H1 (cell line): ENCODE measurements around the gene NEDD4L. TPM values are rescaled to one million over a fixed set of nuclear protein-coding genes. Genes with fewer than 3 reads are reported as not detected.

ENCODE experiments used
- CTCF ChIA-PET: fragments of 300-600 bp; sonication (Branson Sonifier 250); formaldehyde crosslinking; loops from one replicate; lab custom pipeline; 2021; ENCODE audit not compliant: partially characterized antibody; lab: Charles Lee
- POLR2A ChIA-PET: fragments of 300-600 bp; sonication (Branson Sonifier 250); formaldehyde crosslinking; loops from one replicate; lab custom pipeline; 2021; ENCODE audit warnings: inconsistent platforms; ENCODE audit not compliant: partially characterized antibody; lab: Charles Lee
- DNase-seq, 2 experiments: peaks; one replicate each; pipeline versions ENCODE4 v3.0.0 to v3.0.0-alpha.2; 2010 to 2022; ENCODE audit warnings: low spot score in 2 of 2, low read depth in 1 of 2, mixed read lengths in 1 of 2
- FAIRE-seq: peaks from 2 replicates; lab custom pipeline; 2011; peaks lifted over from hg19 to GRCh38; lab: Jason Lieb, UNC
- H2AFZ ChIP-seq: 2 replicates; pipeline ENCODE4 v1.8.1; 2012; ENCODE audit warnings: low read length, inconsistent platforms
- H2AK5ac ChIP-seq: 2 replicates; pipeline ENCODE4 v1.6.1; 2013; ENCODE audit warnings: low read depth, low read length
- H2BK120ac ChIP-seq: replicated peaks from 2 replicates; pipeline ENCODE3; 2013; ENCODE audit warnings: low read depth, low read length, inconsistent platforms
- H2BK12ac ChIP-seq: 2 replicates; pipeline ENCODE4 v1.6.1; 2013; ENCODE audit warnings: low read depth, low read length
- H2BK15ac ChIP-seq: 2 replicates; pipeline ENCODE4 v1.6.1; 2013; ENCODE audit warnings: low read length
- H2BK20ac ChIP-seq: 2 replicates; pipeline ENCODE4 v1.6.1; 2013; ENCODE audit warnings: low read length
- H2BK5ac ChIP-seq: 2 replicates; pipeline ENCODE4 v1.6.1; 2013; ENCODE audit warnings: low read depth, low read length
- H3K14ac ChIP-seq: 2 replicates; pipeline ENCODE4 v1.6.1; 2013; ENCODE audit warnings: inconsistent platforms; ENCODE audit not compliant: insufficient read length
- H3K18ac ChIP-seq: 2 replicates; pipeline ENCODE4 v1.6.1; 2013; ENCODE audit warnings: low read length; ENCODE audit errors: extremely low read depth
- H3K23ac ChIP-seq: 2 replicates; pipeline ENCODE4 v1.6.1; 2013; ENCODE audit warnings: inconsistent platforms; ENCODE audit not compliant: insufficient read length
- H3K23me2 ChIP-seq: 2 replicates; pipeline ENCODE4 v1.6.1; 2013; ENCODE audit warnings: low read depth, low read length
- H3K27ac ChIP-seq: 2 replicates; pipeline ENCODE4 v1.6.1; 2011; ENCODE audit warnings: low read depth, low read length, inconsistent platforms
- H3K27me3 ChIP-seq, 4 experiments: replicated peaks in 1 of 4; 1 replicate in 1 of 4; 2 replicates in 3 of 4; pipeline versions ENCODE4 v1.6.1 to v1.8.1; 2011 to 2013; ENCODE audit warnings: low read length in 3 of 4, mild to moderate bottlenecking in 3 of 4, inconsistent platforms in 2 of 4, mixed read lengths in 2 of 4, moderate library complexity in 1 of 4; ENCODE audit not compliant: control insufficient read depth in 3 of 4, insufficient read depth in 3 of 4; ENCODE audit errors: extremely low read depth in 1 of 4
- H3K36me3 ChIP-seq, 4 experiments: 2 replicates each; pipeline versions ENCODE4 v1.6.1 to v1.8.1; 2011 to 2013; ENCODE audit warnings: mild to moderate bottlenecking in 4 of 4, low read length in 3 of 4, moderate library complexity in 2 of 4, control low read depth in 1 of 4, inconsistent platforms in 1 of 4; ENCODE audit not compliant: insufficient read depth in 4 of 4, control insufficient read depth in 2 of 4
- H3K4ac ChIP-seq: replicated peaks from 2 replicates; pipeline ENCODE3; 2013; ENCODE audit warnings: low read length, low read depth, mixed read lengths, inconsistent platforms; ENCODE audit not compliant: insufficient read length
- H3K4me1 ChIP-seq, 4 experiments: replicated peaks in 1 of 4; 1 replicate in 1 of 4; 2 replicates in 3 of 4; pipeline versions ENCODE4 v1.6.1 to v1.8.1; 2011 to 2013; ENCODE audit warnings: low read length in 3 of 4, inconsistent platforms in 2 of 4, mixed read lengths in 1 of 4; ENCODE audit not compliant: insufficient read depth in 4 of 4, control insufficient read depth in 3 of 4
- H3K4me2 ChIP-seq, 2 experiments: 2 replicates each; pipeline versions ENCODE4 v1.6.1 to v1.8.1; 2011 to 2013; ENCODE audit warnings: low read depth in 2 of 2, low read length in 2 of 2, control low read depth in 1 of 2, inconsistent platforms in 1 of 2, mild to moderate bottlenecking in 1 of 2; ENCODE audit not compliant: insufficient read depth in 1 of 2
- H3K4me3 ChIP-seq, 4 experiments: fragments of 200-600, 300-600 bp in 1 of 4; sonication (generic), shearing (Covaris generic), sonication (Bioruptor Twin) in 1 of 4; 2 replicates each; pipeline versions ENCODE4 v1.5.1 to v1.8.1; 2011 to 2016; ENCODE audit warnings: low read length in 4 of 4, low read depth in 3 of 4, control low read depth in 2 of 4, inconsistent platforms in 2 of 4, mild to moderate bottlenecking in 2 of 4, mixed read lengths in 1 of 4, moderate library complexity in 1 of 4; ENCODE audit not compliant: insufficient read depth in 2 of 4; ENCODE audit errors: extremely low read depth in 1 of 4
- H3K56ac ChIP-seq: replicated peaks from 2 replicates; pipeline ENCODE3; 2013; ENCODE audit warnings: low read depth, mild to moderate bottlenecking, mixed read lengths, low read length, inconsistent platforms; ENCODE audit not compliant: insufficient read length
- H3K79me1 ChIP-seq: 2 replicates; pipeline ENCODE4 v1.6.1; 2013; ENCODE audit warnings: low read depth, low read length, control low read depth
- H3K79me2 ChIP-seq, 2 experiments: 2 replicates each; pipeline versions ENCODE4 v1.6.1 to v1.8.1; 2012 to 2013; ENCODE audit warnings: low read length in 2 of 2, mild to moderate bottlenecking in 2 of 2, inconsistent platforms in 1 of 2; ENCODE audit not compliant: insufficient read depth in 2 of 2, control insufficient read depth in 1 of 2
- H3K9ac ChIP-seq, 4 experiments: replicated peaks in 1 of 4; 1 replicate in 1 of 4; 2 replicates in 3 of 4; pipeline versions ENCODE4 v1.6.1 to v1.8.1; 2011 to 2013; ENCODE audit warnings: low read depth in 3 of 4, low read length in 3 of 4, control low read depth in 2 of 4, mild to moderate bottlenecking in 2 of 4, moderate library complexity in 2 of 4, inconsistent platforms in 1 of 4; ENCODE audit errors: extremely low read depth in 1 of 4
- H3K9me3 ChIP-seq, 2 experiments: 2 replicates each; pipeline versions ENCODE4 v1.6.1 to v1.8.1; 2012 to 2013; ENCODE audit warnings: mild to moderate bottlenecking in 2 of 2, moderate library complexity in 2 of 2, control low read depth in 1 of 2, inconsistent platforms in 1 of 2, low read depth in 1 of 2, low read length in 1 of 2, mixed read lengths in 1 of 2; ENCODE audit not compliant: insufficient read depth in 2 of 2
- H4K20me1 ChIP-seq, 2 experiments: replicated peaks in 1 of 2; 2 replicates each; pipeline versions ENCODE3 to v1.8.1; 2011 to 2013; ENCODE audit warnings: inconsistent platforms in 2 of 2, low read length in 2 of 2, mild to moderate bottlenecking in 1 of 2; ENCODE audit not compliant: insufficient read depth in 2 of 2, control insufficient read depth in 1 of 2
- H4K5ac ChIP-seq: 2 replicates; pipeline ENCODE4 v1.6.1; 2013; ENCODE audit warnings: low read length, low read depth, mixed read lengths, inconsistent platforms; ENCODE audit not compliant: insufficient read length
- H4K8ac ChIP-seq: 2 replicates; pipeline ENCODE4 v1.8.0; 2013; ENCODE audit warnings: mild to moderate bottlenecking, moderate library complexity, low read length, inconsistent platforms; ENCODE audit not compliant: insufficient read depth; ENCODE audit errors: extremely low read depth
- H4K91ac ChIP-seq: replicated peaks from 2 replicates; pipeline ENCODE3; 2013; ENCODE audit warnings: low read length, mixed read lengths, inconsistent platforms; ENCODE audit not compliant: insufficient read length
- ASH2L ChIP-seq: fragments of 200-600, 300-600 bp; sonication (generic); IDR thresholded peaks from one replicate; pipeline ENCODE4 v1.7.1; 2017; ENCODE audit warnings: low read length
- ATF2 ChIP-seq: IDR thresholded peaks from 2 replicates; pipeline ENCODE4 v1.6.1; 2012; ENCODE audit warnings: low read length, inconsistent platforms
- BCL11A ChIP-seq, 2 experiments: IDR thresholded peaks; one replicate each; pipeline ENCODE4 v1.6.1; 2011; ENCODE audit warnings: low read depth in 2 of 2, low read length in 2 of 2, mild to moderate bottlenecking in 2 of 2
- KDM5A ChIP-seq: fragments of 200-600 bp; IDR thresholded peaks from 2 replicates; pipeline ENCODE4 v1.7.1; 2012; ENCODE audit warnings: mild to moderate bottlenecking, low read length, inconsistent platforms, mixed read lengths
- MAX ChIP-seq: IDR thresholded peaks from 2 replicates; pipeline ENCODE4 v1.6.1; 2012; ENCODE audit warnings: inconsistent platforms
- PHF8 ChIP-seq: fragments of 200-600 bp; sonication (generic); conservative IDR thresholded peaks from 2 replicates; pipeline ENCODE4 v1.7.1; 2012; ENCODE audit warnings: low read depth, mild to moderate bottlenecking, inconsistent platforms, low read length, moderate library complexity
- POLR2AphosphoS5 ChIP-seq: IDR thresholded peaks from 2 replicates; pipeline ENCODE4 v1.6.1; 2011; ENCODE audit warnings: low read depth, low read length
- RNF2 ChIP-seq: fragments of 200-900, 300-1000 bp; sonication (generic); IDR thresholded peaks from 2 replicates; pipeline ENCODE4 v1.7.1; 2016; ENCODE audit warnings: borderline replicate concordance, low read depth, mild to moderate bottlenecking, antibody characterized with exemption, low read length; ENCODE audit not compliant: poor library complexity, severe bottlenecking; ENCODE audit errors: missing control alignments
- SAP30 ChIP-seq: fragments of 300-600 bp; sonication (generic); IDR thresholded peaks from 2 replicates; pipeline ENCODE4 v1.7.1; 2012; ENCODE audit warnings: low read length, moderate library complexity, mild to moderate bottlenecking, inconsistent platforms; ENCODE audit not compliant: insufficient read depth, insufficient replicate concordance
- TEAD4 ChIP-seq: IDR thresholded peaks from 2 replicates; pipeline ENCODE4 v1.6.1; 2012; ENCODE audit warnings: low read depth, low read length, inconsistent platforms, mixed read lengths
- WGBS, 2 experiments: shearing (Covaris generic) in 1 of 2; methylation state at CpG; one replicate each; pipeline versions ENCODE4 v1.1.6 to v1.1.7; 2013 to 2015; ENCODE audit warnings: low lambda C conversion rate in 2 of 2, mixed read lengths in 2 of 2, inconsistent platforms in 1 of 2, low coverage in 1 of 2, missing lambda C conversion rate in 1 of 2; ENCODE audit not compliant: insufficient replicate concordance in 2 of 2, insufficient coverage in 1 of 2, insufficient read length in 1 of 2; ENCODE audit errors: extremely low coverage in 1 of 2, missing lambda C conversion rate in 1 of 2; 5-methylcytosine and 5-hydroxymethylcytosine counted together
- polyA plus RNA-seq, 7 experiments: library from polyadenylated mRNA; depleted of rRNA in 3 of 7; stranded (reverse) in 5 of 7; unstranded in 2 of 7; fragments of >200 nt in 5 of 7; fragments of 200-250 nt in 2 of 7; gene quantifications; 1 replicate in 5 of 7; 2 replicates in 1 of 7; 4 replicates in 1 of 7; pipeline versions ENCODE4 v1.2.1 to v1.2.3, GENCODE V29; 2011 to 2013; ENCODE audit warnings: missing spikeins in 2 of 7, mixed read lengths in 2 of 7
- total RNA-seq: library from RNA; stranded (reverse); fragmentation: NEBNext Ultra II Directional; extraction: Animal tissue kit (Norgen Biotek cat#: 25700); gene quantifications from 2 replicates; pipeline ENCODE4 v1.2.1, GENCODE V29; 2021

Gene NEDD4L
- total and polyA plus RNA-seq, 2 of the 8 experiments (the other 6 are each of a cell fraction or from before 2014, with no cell fraction given) = 37.3 to 69.8 TPM

- Histone ChIP-seq H2AFZ (no peak overlapping the region), H3K18ac (no peak overlapping the region), H3K4me1 (peaks cover 0 to 3% (median 0%) of the 10 kb centered on the region in 4 experiments; a peak in 2 of 7 replicates), H2BK20ac (no peak overlapping the region), H2BK5ac (no peak overlapping the region), H3K56ac (no peak overlapping the region), H3K14ac (no peak overlapping the region), H3K79me2 (no peaks in the 10 kb centered on the region), H4K5ac (no peak overlapping the region), H3K27ac (no peak overlapping the region), H2BK15ac (no peak overlapping the region), H3K9me3 (no peaks in the 10 kb centered on the region), H2BK120ac (no peak overlapping the region), H3K4me3 (no peak overlapping the region), H3K4me2 (no peak overlapping the region), H4K91ac (no peak overlapping the region), H3K9ac (no peak overlapping the region), H2AK5ac (no peak overlapping the region), H3K79me1 (no peaks in the 10 kb centered on the region), H3K4ac (no peak overlapping the region), H3K23me2 (no peaks in the 10 kb centered on the region; the same call in 1 of the 2 replicates), H3K36me3 (no peaks in the 10 kb centered on the region), H2BK12ac (no peak overlapping the region), H3K27me3 (no peaks in the 10 kb centered on the region), H4K8ac (no peak overlapping the region), H4K20me1 (no peaks in the 10 kb centered on the region), H3K23ac (no peak overlapping the region)
- no peak for FAIRE-seq
- CTCF ChIA-PET = interaction anchor here (0.6 to 1.5 kb wide), 5 partner anchors 11 to 353 kb away, joined by 3 to 7 read pairs (median 4); no protein-coding TSS in a partner anchor
- no peak for DNase-seq
- POLR2A ChIA-PET = no interaction called here
- WGBS, 2 experiments = 87% methylated on average over 7 of the region's 7 CpGs; no CpG with 5 or more reads in 1 of the 2 experiments
- no peak for TF ChIP-seq SAP30
- TF ChIP-seq PHF8 = no peak
- no peak for TF ChIP-seq POLR2AphosphoS5
- no peak for TF ChIP-seq RNF2
- TF ChIP-seq TEAD4 = no peak
- no peak for TF ChIP-seq MAX
- no peak for TF ChIP-seq KDM5A
- no peak for TF ChIP-seq BCL11A (IDR thresholded peaks at IDR 0.05; ENCODE audit: low read depth in 2 of 2, low read length in 2 of 2)
- no peak for TF ChIP-seq ASH2L
- no peak for TF ChIP-seq ATF2
These were observed 367.3 kb downstream of the NEDD4L start for GRCh38 chr18:58411323-58411722.
